K562 (cell line): ENCODE results near the gene USP49. TPM values are rescaled to one million over a fixed set of nuclear protein-coding genes. Genes with fewer than 3 reads are reported as not detected.

ENCODE experiments used
- BHLHE40 ChIP-seq: IDR thresholded peaks from 2 replicates; pipeline ENCODE4 v1.6.1; 2011; ENCODE audit warnings: low read length, improper control_type of control experiment
- C11orf30 ChIP-seq: fragments of 450-650 bp; IDR thresholded peaks from 2 replicates; pipeline ENCODE4 v1.6.1; 2016; ENCODE audit warnings: low read depth, mild to moderate bottlenecking
- CBFA2T2 ChIP-seq: fragments of 450-650 bp; conservative IDR thresholded peaks from 2 replicates; pipeline ENCODE4 v1.6.1; 2017; ENCODE audit warnings: mild to moderate bottlenecking
- CEBPG ChIP-seq, 3 experiments: fragments of 200-800 bp in 1 of 3; sonication (Bioruptor generic) in 1 of 3; sonication (generic) in 1 of 3; formaldehyde crosslinking in 1 of 3; IDR thresholded peaks in 2 of 3; conservative IDR thresholded peaks in 1 of 3; 2 replicates each; pipeline versions ENCODE4 v1.6.1 to v1.8.0; 2016 to 2022; ENCODE audit warnings: missing compliant biosample characterization in 2 of 3, missing genetic modification characterization in 2 of 3, mild to moderate bottlenecking in 1 of 3, missing genetic modification reagents in 1 of 3
- ESRRA ChIP-seq: fragments of 450-650 bp; IDR thresholded peaks from 2 replicates; pipeline ENCODE4 v1.6.1; 2014; ENCODE audit warnings: low read depth, mild to moderate bottlenecking, moderate library complexity, borderline replicate concordance
- FOSL1 ChIP-seq: fragments of 200-800 bp; sonication (Bioruptor generic); conservative IDR thresholded peaks from 2 replicates; pipeline ENCODE4 v1.6.1; 2016; ENCODE audit warnings: missing genetic modification characterization, missing compliant biosample characterization
- GABPB2 ChIP-seq: fragments of 250-450 bp; sonication (Bioruptor Pico); conservative IDR thresholded peaks from 2 replicates; pipeline ENCODE4 v1.5.1; 2021; ENCODE audit warnings: mild to moderate bottlenecking
- KDM1A ChIP-seq, 2 experiments: fragments of 450-650 bp; IDR thresholded peaks; 2 replicates each; pipeline ENCODE4 v1.6.1; 2016; ENCODE audit warnings: mild to moderate bottlenecking in 2 of 2
- NR2C1 ChIP-seq, 2 experiments: fragments of 450-650 bp; IDR thresholded peaks; 2 replicates each; pipeline ENCODE4 v1.6.1; 2017; ENCODE audit warnings: mild to moderate bottlenecking in 2 of 2, antibody characterized with exemption in 1 of 2, inconsistent platforms in 1 of 2, missing compliant biosample characterization in 1 of 2, missing genetic modification characterization in 1 of 2
- PHB ChIP-seq: fragments of 250-450 bp; sonication (Bioruptor Pico); IDR thresholded peaks from 2 replicates; pipeline ENCODE4 v1.5.0; 2021
- POLR2AphosphoS5 ChIP-seq: IDR thresholded peaks from 2 replicates; pipeline ENCODE4 v1.6.1; 2011; ENCODE audit warnings: mild to moderate bottlenecking, low read depth, low read length, moderate library complexity; ENCODE audit not compliant: control insufficient read depth, insufficient read depth
- PTBP1 ChIP-seq: fragments of 200-400 bp; formaldehyde crosslinking; IDR thresholded peaks from 2 replicates; pipeline ENCODE4 v1.6.1; 2017; ENCODE audit warnings: low read depth, low read length
- SP1 ChIP-seq: sonication (generic); formaldehyde crosslinking; IDR thresholded peaks from 2 replicates; pipeline ENCODE4 v1.8.1; 2022; ENCODE audit warnings: mild to moderate bottlenecking, missing genetic modification reagents
- TBL1XR1 ChIP-seq, 2 experiments: IDR thresholded peaks; 2 replicates each; pipeline ENCODE4 v1.6.1; 2012; ENCODE audit warnings: improper control_type of control experiment in 2 of 2, low read length in 2 of 2, mild to moderate bottlenecking in 1 of 2
- TCF3 ChIP-seq: sonication (generic); formaldehyde crosslinking; IDR thresholded peaks from 2 replicates; pipeline ENCODE4 v1.4.0; 2020; ENCODE audit warnings: mild to moderate bottlenecking, missing genetic modification reagents
- ZNF436 ChIP-seq: fragments of 250-450, 450-650 bp; sonication (Bioruptor Pico); formaldehyde crosslinking; IDR thresholded peaks from 2 replicates; pipeline ENCODE4 v1.7.0; 2020; ENCODE audit warnings: mild to moderate bottlenecking
- polyA plus RNA-seq, 8 experiments: library from polyadenylated mRNA; depleted of rRNA in 4 of 8; stranded (reverse) in 5 of 8; unstranded in 3 of 8; fragments of >200 nt; fragmentation: Nextera tagmentation in 2 of 8; fragmentation: Illumina TruSeq in 1 of 8; extraction: Ambion mirVana in 2 of 8; extraction: Trizol in 1 of 8; gene quantifications; 2 replicates each; pipeline versions ENCODE4 v1.2.1 to v1.2.3, GENCODE V29; 2011 to 2014; ENCODE audit warnings: inconsistent platforms in 1 of 8, missing spikeins in 1 of 8
- total RNA-seq, 7 experiments: library from RNA; depleted of rRNA in 6 of 7; stranded (reverse); fragments of >200 nt in 6 of 7; fragmentation: Illumina TruSeq in 2 of 7; extraction: Trizol in 2 of 7; gene quantifications; 2 replicates each; pipeline versions ENCODE4 v1.2.1 to v1.2.3, GENCODE V29; 2011 to 2021; ENCODE audit warnings: low replicate concordance in 1 of 7
- TF ChIP-seq, protein P1 (sequence below), 2 experiments: fragments of 450-650 bp; IDR thresholded peaks; 2 replicates each; pipeline ENCODE4 v1.6.1; 2016; ENCODE audit warnings: mild to moderate bottlenecking in 2 of 2, borderline replicate concordance in 1 of 2, low read depth in 1 of 2, moderate library complexity in 1 of 2
- TF ChIP-seq, protein P2 (sequence below): fragments of 250-450 bp; sonication (Bioruptor Pico); IDR thresholded peaks from 2 replicates; pipeline ENCODE4 v1.4.0; 2020; ENCODE audit warnings: mild to moderate bottlenecking, moderate library complexity

The USP49 gene
- total and polyA plus RNA-seq, 9 of the 15 experiments (the other 6 are each of a cell fraction or from before 2014, with no cell fraction given): 1.0 to 9.9 (median 6.5) TPM

DNA sequence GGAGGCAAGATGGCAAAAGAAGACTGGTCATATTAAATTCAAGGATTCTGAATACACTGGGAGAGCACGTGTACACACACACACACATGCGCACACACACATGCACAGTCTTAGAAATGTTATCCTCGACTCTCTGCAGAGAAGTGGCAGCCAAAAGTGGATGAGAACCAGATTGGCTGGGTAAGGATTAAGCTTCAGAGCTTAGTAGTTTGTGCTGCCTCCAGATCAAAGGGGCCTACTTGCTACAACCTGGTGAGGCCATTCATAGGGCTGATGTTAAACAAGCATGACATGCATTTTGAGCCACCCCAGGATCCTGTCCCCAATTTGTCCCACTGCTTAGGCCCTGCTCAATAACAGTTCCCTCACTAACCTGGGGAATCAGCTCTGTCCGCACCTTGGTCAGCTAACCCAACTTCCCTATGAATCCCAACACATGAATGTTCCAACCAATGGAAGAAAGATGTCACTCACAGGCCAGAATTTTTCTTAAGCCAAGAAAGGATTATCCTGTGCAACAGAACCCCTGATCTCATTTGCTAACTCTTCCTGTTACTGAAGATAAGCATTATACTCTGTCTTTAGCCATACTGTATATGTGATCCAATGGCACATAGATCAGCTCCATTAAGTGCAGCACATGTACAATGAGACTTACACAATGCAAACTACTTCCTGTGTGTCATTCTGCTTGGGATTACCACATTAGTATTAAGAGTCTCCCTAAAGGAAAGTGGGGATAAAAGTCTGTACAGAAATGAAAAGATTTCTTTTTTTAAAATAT, 76.7 kb downstream of the USP49 start (continued):
- TF ChIP-seq, protein P1, sequence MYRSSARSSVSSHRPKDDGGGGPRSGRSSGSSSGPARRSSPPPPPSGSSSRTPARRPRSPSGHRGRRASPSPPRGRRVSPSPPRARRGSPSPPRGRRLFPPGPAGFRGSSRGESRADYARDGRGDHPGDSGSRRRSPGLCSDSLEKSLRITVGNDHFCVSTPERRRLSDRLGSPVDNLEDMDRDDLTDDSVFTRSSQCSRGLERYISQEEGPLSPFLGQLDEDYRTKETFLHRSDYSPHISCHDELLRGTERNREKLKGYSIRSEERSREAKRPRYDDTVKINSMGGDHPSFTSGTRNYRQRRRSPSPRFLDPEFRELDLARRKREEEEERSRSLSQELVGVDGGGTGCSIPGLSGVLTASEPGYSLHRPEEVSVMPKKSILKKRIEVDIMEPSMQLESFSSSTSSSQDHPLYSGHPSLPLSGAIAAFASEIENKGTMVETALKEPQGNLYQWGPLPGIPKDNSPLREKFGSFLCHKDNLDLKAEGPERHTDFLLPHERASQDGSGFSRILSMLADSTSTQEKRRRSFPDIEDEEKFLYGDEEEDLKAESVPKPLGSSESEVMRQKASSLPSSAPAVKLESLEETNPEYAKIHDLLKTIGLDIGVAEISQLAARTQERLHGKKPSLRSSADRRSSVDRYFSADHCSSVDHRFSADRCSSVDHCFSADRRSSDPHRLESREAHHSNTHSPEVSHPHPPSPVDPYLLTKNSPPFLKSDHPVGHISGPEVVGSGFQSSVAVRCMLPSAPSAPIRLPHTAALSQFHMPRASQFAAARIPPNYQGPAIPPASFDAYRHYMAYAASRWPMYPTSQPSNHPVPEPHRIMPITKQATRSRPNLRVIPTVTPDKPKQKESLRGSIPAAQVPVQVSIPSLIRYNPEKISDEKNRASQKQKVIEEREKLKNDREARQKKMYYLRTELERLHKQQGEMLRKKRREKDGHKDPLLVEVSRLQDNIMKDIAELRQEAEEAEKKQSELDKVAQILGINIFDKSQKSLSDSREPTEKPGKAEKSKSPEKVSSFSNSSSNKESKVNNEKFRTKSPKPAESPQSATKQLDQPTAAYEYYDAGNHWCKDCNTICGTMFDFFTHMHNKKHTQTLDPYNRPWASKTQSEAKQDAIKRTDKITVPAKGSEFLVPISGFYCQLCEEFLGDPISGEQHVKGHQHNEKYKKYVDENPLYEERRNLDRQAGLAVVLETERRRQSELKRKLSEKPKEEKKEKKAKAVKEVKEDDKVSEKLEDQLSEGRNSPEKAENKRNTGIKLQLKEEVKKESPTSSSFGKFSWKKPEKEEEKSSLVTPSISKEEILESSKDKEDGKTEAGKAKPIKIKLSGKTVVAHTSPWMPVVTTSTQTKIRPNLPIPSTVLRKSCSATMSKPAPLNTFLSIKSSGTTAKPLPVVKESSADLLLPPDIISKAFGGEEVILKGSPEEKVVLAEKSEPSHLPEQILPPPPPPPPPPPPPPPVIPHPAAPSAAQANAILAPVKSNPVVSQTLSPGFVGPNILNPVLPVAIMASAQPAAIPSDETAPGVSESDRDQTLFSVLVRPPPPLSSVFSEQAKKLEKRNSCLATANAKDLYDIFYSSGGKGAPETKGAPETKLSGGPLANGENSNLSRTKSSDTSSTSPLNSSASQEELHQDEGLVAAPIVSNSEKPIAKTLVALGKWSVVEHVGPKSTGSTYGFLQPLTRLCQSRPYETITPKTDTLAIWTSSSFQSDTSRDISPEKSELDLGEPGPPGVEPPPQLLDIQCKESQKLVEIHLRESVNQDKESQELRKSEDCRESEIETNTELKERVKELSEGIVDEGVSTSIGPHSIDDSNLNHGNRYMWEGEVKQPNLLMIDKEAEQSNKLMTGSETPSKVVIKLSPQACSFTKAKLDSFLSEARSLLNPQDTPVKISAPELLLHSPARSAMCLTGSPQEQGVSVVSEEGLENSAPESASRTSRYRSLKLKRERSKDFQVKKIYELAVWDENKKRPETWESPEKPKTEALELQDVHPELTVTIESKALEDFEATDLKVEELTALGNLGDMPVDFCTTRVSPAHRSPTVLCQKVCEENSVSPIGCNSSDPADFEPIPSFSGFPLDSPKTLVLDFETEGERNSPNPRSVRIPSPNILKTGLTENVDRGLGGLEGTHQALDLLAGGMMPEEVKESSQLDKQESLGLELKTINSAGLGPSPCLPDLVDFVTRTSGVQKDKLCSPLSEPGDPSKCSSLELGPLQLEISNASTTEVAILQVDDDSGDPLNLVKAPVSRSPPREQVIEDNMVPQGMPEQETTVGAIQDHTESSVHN (IDR thresholded peaks at IDR 0.05; ENCODE audit: borderline replicate concordance in 1 of 2, low read depth in 1 of 2): no peak
- TF ChIP-seq POLR2AphosphoS5: peak; percentile 77
- TF ChIP-seq, protein P2, sequence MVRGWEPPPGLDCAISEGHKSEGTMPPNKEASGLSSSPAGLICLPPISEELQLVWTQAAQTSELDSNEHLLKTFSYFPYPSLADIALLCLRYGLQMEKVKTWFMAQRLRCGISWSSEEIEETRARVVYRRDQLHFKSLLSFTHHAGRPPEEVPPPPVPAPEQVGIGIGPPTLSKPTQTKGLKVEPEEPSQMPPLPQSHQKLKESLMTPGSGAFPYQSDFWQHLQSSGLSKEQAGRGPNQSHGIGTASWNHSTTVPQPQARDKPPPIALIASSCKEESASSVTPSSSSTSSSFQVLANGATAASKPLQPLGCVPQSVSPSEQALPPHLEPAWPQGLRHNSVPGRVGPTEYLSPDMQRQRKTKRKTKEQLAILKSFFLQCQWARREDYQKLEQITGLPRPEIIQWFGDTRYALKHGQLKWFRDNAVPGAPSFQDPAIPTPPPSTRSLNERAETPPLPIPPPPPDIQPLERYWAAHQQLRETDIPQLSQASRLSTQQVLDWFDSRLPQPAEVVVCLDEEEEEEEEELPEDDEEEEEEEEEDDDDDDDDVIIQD (CRISPR knock-in tag): no peak
- no peak for TF ChIP-seq GABPB2
- TF ChIP-seq CEBPG (CRISPR knock-in tag; IDR thresholded peaks at IDR 0.05): no peak
- TF ChIP-seq CEBPG (tag; conservative IDR thresholded peaks at IDR 0.05 in 1 of 2, IDR thresholded peaks at IDR 0.05 in 1 of 2): peak in 1 of 2 experiments; percentile 80; a peak in 2 of 4 replicates
- TF ChIP-seq ZNF436: no peak
- TF ChIP-seq TBL1XR1 (IDR thresholded peaks at IDR 0.05; ENCODE audit: low read length in 2 of 2): peak in 1 of 2 experiments; percentile 55; a peak in 1 of 4 replicates
- TF ChIP-seq FOSL1: peak; percentile 63
- no peak; the same call in 1 of the 2 replicates for TF ChIP-seq BHLHE40
- no peak for TF ChIP-seq C11orf30
- TF ChIP-seq NR2C1 (IDR thresholded peaks at IDR 0.05): peak; percentile 75
- TF ChIP-seq NR2C1 (tag; IDR thresholded peaks at IDR 0.05): peak; percentile 70
- TF ChIP-seq PTBP1: no peak
- 0 out of 2 replicates have a peak, but pooled peaks have one; percentile 18 for TF ChIP-seq SP1
- peak; percentile 87 for TF ChIP-seq CBFA2T2
- peak; percentile 97 for TF ChIP-seq TCF3 (CRISPR knock-in tag)
- no peak for TF ChIP-seq ESRRA
- TF ChIP-seq PHB (CRISPR knock-in tag): no peak
- peak; percentile 57 to 68 for TF ChIP-seq KDM1A (IDR thresholded peaks at IDR 0.05)
